Keratinocyte (primary cell): ENCODE data around the gene AFF2.

Experiments used
- CTCF ChIP-seq, 3 experiments: IDR thresholded peaks in 1 of 3; conservative IDR thresholded peaks in 1 of 3; optimal IDR thresholded peaks in 1 of 3; 2 replicates in 2 of 3; 3 replicates in 1 of 3; pipeline versions ENCODE3 to v1.5.1; 2011; ENCODE audit warnings: low read length in 3 of 3, mild to moderate bottlenecking in 3 of 3, moderate library complexity in 2 of 3, control low read depth in 1 of 3, inconsistent platforms in 1 of 3; ENCODE audit not compliant: insufficient read depth in 2 of 3; ENCODE audit errors: extremely low read depth in 1 of 3
- EZH2 ChIP-seq: IDR thresholded peaks from one replicate; pipeline ENCODE4 v1.6.1; 2012; ENCODE audit warnings: inconsistent platforms, mild to moderate bottlenecking, low read length, moderate library complexity

- TF ChIP-seq CTCF (optimal IDR thresholded peaks at IDR 0.05 in 1 of 3, IDR thresholded peaks at IDR 0.05 in 1 of 3, conservative IDR thresholded peaks at IDR 0.05 in 1 of 3; ENCODE audit: extremely low read depth in 1 of 3, insufficient read depth in 2 of 3, low read length in 3 of 3) (no peak), EZH2 (no peak)
Measured at GRCh38 chrX:148633218-148633908, 132.9 kb downstream of the AFF2 start.
